Measurements from ENCODE around the gene FABP1.

FABP1 gene

DNA sequence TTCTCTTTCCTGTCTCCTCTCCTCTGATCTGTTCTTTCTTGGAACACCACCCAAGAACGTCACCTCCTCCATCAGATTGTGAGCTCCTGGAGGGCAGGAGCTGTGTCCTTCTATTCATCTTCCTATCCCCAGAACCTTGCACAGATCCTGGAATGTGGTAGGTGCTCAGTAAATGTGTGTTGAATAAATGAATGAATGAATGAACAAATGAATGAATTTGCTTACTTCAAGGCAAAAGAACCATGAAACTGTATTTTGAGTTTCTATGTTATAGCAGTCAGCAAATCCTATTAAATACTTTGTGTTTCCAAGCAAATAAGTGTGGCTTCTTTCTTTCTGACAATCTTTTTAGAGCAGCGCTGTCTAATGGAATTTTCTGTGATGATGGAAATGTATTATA lies 14.8 kb downstream of the FABP1 start:
- no peak overlapping the region for H3K27ac ChIP-seq
- TF ChIP-seq ZFX (IDR thresholded peaks at IDR 0.05; ENCODE audit: borderline replicate concordance), result no peak
- TF ChIP-seq, protein P1, sequence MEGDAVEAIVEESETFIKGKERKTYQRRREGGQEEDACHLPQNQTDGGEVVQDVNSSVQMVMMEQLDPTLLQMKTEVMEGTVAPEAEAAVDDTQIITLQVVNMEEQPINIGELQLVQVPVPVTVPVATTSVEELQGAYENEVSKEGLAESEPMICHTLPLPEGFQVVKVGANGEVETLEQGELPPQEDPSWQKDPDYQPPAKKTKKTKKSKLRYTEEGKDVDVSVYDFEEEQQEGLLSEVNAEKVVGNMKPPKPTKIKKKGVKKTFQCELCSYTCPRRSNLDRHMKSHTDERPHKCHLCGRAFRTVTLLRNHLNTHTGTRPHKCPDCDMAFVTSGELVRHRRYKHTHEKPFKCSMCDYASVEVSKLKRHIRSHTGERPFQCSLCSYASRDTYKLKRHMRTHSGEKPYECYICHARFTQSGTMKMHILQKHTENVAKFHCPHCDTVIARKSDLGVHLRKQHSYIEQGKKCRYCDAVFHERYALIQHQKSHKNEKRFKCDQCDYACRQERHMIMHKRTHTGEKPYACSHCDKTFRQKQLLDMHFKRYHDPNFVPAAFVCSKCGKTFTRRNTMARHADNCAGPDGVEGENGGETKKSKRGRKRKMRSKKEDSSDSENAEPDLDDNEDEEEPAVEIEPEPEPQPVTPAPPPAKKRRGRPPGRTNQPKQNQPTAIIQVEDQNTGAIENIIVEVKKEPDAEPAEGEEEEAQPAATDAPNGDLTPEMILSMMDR (IDR thresholded peaks at IDR 0.05), result no peak

DNA sequence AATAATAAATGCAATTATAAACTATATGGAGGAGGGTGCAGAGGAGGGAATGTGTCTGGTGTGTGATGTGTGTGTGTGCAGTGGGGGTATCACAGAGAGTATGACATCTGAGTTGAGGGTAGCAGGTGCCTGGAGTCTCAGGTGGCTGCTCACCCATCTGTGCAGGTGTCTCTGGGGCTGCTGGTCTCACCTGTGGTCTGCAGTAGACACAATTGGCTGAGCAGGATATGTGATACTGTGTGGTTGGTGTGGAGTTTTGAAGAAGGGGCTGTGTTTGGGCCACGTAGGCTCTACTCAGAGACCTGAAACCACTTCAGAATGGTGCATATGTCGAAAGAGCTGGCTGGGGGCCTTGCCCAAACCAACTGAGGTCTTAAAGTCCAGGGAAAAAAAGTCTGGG lies 17.0 kb downstream of the FABP1 start:
- TF ChIP-seq, protein P1 (IDR thresholded peaks at IDR 0.05), result no peak
- TF ChIP-seq ZFX (IDR thresholded peaks at IDR 0.05; ENCODE audit: borderline replicate concordance), result no peak
- no peak overlapping the region for H3K27ac ChIP-seq

- no peak overlapping the region for H3K27ac ChIP-seq
- TF ChIP-seq, protein P1 (IDR thresholded peaks at IDR 0.05), result no peak
- TF ChIP-seq ZFX (IDR thresholded peaks at IDR 0.05; ENCODE audit: borderline replicate concordance), result no peak
Measured at GRCh38 chr2:88108796-88109195, 19.1 kb downstream of the FABP1 start.

GRCh38 chr2:88100489-88100858 lies 27.4 kb downstream of the FABP1 start:
- TF ChIP-seq ZFX (IDR thresholded peaks at IDR 0.05; ENCODE audit: borderline replicate concordance), result no peak
- TF ChIP-seq, protein P1 (IDR thresholded peaks at IDR 0.05), result no peak
- no peak overlapping the region for H3K27ac ChIP-seq

DNA sequence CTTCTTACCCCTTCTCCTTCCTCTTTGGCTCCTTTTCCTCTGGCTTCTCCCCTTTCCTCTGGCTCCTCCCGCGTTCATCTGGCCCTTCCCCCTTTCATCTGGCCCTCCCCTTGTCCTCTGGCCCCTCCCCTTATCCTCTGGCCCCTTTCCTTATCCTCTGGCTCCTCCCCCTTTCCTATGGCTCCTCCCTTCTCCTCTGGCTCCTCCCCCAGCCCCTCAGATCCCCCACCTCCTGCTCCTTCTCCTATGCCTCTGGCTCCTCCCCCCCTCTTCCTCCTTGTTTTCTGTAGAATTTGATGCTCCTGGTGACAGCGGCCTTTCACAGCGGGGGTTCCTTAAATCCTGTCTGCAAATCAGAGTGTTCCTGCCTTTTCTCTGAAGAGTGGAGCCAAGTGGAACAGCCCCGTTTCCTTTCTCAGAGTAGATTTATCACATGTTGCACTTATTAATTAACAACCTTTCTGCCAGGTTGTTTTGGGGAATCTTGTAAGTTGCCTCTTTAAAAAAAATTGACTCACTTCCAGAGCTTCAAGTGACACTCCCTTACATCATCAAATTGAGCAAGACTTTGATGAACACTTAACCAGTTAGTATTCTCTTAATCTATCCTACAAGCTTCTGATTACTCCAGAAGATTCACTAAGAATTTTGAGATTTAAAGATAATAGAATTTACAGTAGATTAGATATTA lies 27.9 kb downstream of the FABP1 start:
- no peak overlapping the region for H3K27ac ChIP-seq
- TF ChIP-seq, protein P1 (IDR thresholded peaks at IDR 0.05), result no peak
- TF ChIP-seq ZFX (IDR thresholded peaks at IDR 0.05; ENCODE audit: borderline replicate concordance), result no peak

GRCh38 chr2:88098558-88098900 lies 29.3 kb downstream of the FABP1 start:
- no peak overlapping the region for H3K27ac ChIP-seq
- no peak for TF ChIP-seq ZFX (IDR thresholded peaks at IDR 0.05; ENCODE audit: borderline replicate concordance)
- TF ChIP-seq, protein P1 (IDR thresholded peaks at IDR 0.05), result no peak

GRCh38 chr2:88097891-88098557 lies 29.8 kb downstream of the FABP1 start:
- H3K27ac ChIP-seq, result no peak overlapping the region
- TF ChIP-seq, protein P1 (IDR thresholded peaks at IDR 0.05), result no peak
- TF ChIP-seq ZFX (IDR thresholded peaks at IDR 0.05; ENCODE audit: borderline replicate concordance), result no peak

All from 22Rv1 (cell line).